ENCODE measurements around the gene CEP83.

- TF ChIP-seq POLR2A (IDR thresholded peaks at IDR 0.05), result no peak
- TF ChIP-seq POLR2AphosphoS5 (IDR thresholded peaks at IDR 0.05), result no peak
These were observed 147.3 kb downstream of the CEP83 start for GRCh38 chr12:94312378-94312777.
